ENCODE results near the gene CENPO.

Gene CENPO

DNA sequence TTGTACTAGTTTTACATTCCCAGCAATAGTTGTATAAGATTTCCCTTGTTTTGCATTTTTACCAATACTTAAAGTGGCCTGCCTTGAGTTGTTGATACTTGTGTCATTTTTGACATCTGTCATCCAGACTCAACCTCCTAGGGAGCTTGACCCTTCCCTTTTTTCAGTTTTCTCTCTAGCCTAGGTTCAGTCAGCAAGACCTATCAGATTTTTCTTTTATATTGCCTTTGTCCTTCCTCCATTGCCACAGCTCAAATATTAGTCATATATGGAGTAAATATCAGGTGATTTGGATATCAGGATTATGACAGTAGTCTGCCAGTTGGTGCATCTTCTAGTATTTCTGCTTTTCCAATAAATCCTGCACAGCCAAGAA, 13.4 kb downstream of the CENPO start:
- H3K27ac ChIP-seq, result no peak overlapping the region

DNA sequence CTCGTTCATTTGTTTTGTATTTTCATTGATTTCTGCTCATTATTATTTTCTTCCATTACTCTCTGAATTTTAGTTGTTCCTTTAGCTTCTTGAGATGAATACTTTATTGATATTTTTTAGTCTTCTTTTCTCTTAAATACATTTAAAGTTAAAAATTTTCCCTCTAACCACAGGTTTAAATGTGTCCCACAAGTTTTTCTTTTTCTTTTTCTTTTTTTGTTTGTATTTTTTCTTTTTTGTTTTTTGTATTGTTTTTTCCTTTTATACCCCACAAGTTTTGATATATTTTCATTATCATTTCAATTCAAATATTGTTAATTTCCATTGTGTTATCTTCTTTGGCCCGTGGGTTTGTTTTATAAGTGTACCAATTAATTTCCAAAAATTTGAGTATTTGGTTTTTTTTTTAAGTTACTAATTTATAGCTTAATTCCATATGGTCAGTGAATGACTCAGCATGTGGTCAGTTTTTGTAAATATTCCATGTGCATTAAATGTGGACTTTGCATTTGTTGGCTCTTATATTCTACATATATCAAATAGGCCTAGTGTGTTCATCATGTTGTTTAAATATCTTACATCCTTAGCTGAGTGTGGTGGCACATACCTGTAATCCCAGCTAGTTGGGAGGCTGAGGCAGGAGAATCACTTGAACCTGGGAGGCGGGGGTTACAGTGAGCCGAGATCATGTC, 16.2 kb downstream of the CENPO start:
- DNase-seq, result no peak
- Histone ChIP-seq H3K27me3 (ENCODE audit: insufficient read depth, low read depth, severe bottlenecking) (no peaks in the 10 kb centered on the region), H3K4me3 (ENCODE audit: low read depth, low read length) (no peak overlapping the region), H3K27ac (no peak overlapping the region), H3K36me3 (peaks cover 54% of the 10 kb centered on the region), H3K9me3 (ENCODE audit: severe bottlenecking) (peaks cover 6% of the 10 kb centered on the region)
- TF ChIP-seq, protein P1, sequence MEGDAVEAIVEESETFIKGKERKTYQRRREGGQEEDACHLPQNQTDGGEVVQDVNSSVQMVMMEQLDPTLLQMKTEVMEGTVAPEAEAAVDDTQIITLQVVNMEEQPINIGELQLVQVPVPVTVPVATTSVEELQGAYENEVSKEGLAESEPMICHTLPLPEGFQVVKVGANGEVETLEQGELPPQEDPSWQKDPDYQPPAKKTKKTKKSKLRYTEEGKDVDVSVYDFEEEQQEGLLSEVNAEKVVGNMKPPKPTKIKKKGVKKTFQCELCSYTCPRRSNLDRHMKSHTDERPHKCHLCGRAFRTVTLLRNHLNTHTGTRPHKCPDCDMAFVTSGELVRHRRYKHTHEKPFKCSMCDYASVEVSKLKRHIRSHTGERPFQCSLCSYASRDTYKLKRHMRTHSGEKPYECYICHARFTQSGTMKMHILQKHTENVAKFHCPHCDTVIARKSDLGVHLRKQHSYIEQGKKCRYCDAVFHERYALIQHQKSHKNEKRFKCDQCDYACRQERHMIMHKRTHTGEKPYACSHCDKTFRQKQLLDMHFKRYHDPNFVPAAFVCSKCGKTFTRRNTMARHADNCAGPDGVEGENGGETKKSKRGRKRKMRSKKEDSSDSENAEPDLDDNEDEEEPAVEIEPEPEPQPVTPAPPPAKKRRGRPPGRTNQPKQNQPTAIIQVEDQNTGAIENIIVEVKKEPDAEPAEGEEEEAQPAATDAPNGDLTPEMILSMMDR (IDR thresholded peaks at IDR 0.05; ENCODE audit: low read depth, low read length), result no peak

More for the DNA sequence above, 13.4 kb downstream of the CENPO start:
- H3K4me3 ChIP-seq (ENCODE audit: low read depth, low read length), result no peak overlapping the region
- peaks cover 40% of the 10 kb centered on the region for H3K36me3 ChIP-seq
- TF ChIP-seq, protein P1 (IDR thresholded peaks at IDR 0.05; ENCODE audit: low read depth, low read length), result no peak
- H3K27me3 ChIP-seq (ENCODE audit: insufficient read depth, low read depth, severe bottlenecking), result no peaks in the 10 kb centered on the region
- DNase-seq, result no peak
- H3K9me3 ChIP-seq (ENCODE audit: severe bottlenecking), result peaks cover 6% of the 10 kb centered on the region

DNA sequence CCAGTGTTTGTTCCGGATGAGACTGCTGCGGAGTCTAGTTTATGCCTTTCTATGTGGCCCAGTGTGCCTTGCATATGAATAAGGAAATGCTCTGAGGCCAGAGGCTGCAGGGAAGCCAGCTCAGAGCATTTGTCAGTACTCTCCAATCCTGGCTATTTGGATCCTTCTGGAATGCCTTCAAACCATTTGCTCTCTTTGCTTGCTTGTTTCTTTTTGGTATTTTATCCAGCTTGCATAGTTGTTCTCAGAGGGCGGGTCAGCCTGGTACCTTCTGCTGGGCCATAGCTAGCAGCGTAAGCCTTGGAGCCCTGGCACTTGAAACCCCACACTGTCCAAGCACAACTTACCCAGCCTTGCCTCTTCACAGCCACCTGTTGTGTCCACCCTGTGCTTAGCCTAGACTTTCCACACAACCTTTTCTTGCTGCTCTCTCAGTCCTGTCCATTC, 20.5 kb downstream of the CENPO start:
- TF ChIP-seq, protein P1 (IDR thresholded peaks at IDR 0.05; ENCODE audit: low read depth, low read length), result no peak
- H3K4me3 ChIP-seq (ENCODE audit: low read depth, low read length), result no peak overlapping the region
- no peak for DNase-seq
- H3K9me3 ChIP-seq (ENCODE audit: severe bottlenecking), result no peaks in the 10 kb centered on the region
- H3K27me3 ChIP-seq (ENCODE audit: insufficient read depth, low read depth, severe bottlenecking), result no peaks in the 10 kb centered on the region
- H3K36me3 ChIP-seq, result peaks cover 62% of the 10 kb centered on the region
- H3K27ac ChIP-seq, result no peak overlapping the region

DNA sequence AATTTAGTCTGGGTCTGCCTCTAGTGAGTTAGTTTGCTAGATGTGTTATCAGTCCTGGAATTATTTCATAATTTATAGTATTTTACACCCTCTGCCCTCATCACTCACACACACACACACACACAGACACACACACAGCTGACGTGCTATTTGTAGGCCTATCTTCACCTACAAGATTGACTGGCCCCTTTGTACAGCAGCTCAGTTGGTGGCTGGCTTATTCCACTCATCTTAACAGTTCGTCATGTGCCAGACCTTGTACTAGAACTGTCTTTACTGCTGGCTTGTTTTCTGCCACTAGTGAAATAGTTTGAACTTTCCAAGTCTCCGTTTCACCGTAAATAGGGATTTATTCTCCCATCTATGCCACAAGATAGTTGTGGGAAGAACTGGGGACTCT, 21.3 kb downstream of the CENPO start:
- Histone ChIP-seq H3K4me3 (ENCODE audit: low read depth, low read length) (no peak overlapping the region), H3K9me3 (ENCODE audit: severe bottlenecking) (no peaks in the 10 kb centered on the region), H3K36me3 (peaks cover 70% of the 10 kb centered on the region), H3K27me3 (ENCODE audit: insufficient read depth, low read depth, severe bottlenecking) (no peaks in the 10 kb centered on the region), H3K27ac (no peak overlapping the region)
- no peak for DNase-seq
- TF ChIP-seq, protein P1 (IDR thresholded peaks at IDR 0.05; ENCODE audit: low read depth, low read length), result no peak

DNA sequence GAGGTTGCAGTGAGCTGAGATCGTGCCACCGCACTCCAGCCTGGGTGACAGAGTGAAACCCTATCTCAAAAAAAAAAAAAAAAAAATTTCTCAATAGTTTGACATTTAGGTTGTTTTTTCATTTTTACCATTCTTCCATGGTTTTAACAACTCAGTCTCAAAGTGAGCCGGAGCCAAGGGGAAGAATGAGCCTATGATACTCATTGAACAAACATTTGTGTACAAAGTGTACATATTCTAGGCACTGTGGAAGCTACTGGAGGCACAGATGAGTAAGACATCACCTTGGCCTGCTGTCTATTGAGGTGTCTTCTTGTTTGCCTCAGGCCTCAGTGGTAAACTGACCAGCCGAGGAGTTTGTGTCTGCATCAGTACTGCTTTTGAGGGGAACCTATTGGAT, 21.9 kb downstream of the CENPO start:
- Histone ChIP-seq H3K27ac (no peak overlapping the region), H3K36me3 (peaks cover 75% of the 10 kb centered on the region), H3K9me3 (ENCODE audit: severe bottlenecking) (no peaks in the 10 kb centered on the region), H3K27me3 (ENCODE audit: insufficient read depth, low read depth, severe bottlenecking) (no peaks in the 10 kb centered on the region), H3K4me3 (ENCODE audit: low read depth, low read length) (no peak overlapping the region)
- TF ChIP-seq, protein P1 (IDR thresholded peaks at IDR 0.05; ENCODE audit: low read depth, low read length), result no peak
- no peak for DNase-seq

DNA sequence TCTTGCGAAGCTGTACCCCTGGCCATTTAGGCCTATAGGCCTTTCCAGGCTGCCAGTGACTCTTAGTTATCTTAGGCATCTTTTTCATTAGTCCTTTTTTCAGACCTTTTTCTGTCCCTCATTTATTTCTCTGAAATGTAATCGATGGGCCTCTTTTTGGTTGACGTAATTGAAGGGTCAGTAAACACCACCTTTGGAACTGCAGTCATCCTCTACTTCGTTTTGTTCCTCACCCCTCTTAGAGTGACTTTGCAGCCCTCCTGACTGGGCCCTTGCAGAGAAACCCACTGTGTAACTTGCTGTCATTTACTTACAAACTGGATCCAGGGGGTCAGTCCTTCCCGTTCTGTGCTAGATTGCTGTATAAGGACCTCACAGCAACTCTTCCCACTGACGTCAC, 23.2 kb downstream of the CENPO start:
- Histone ChIP-seq H3K36me3 (peaks cover 85% of the 10 kb centered on the region), H3K4me3 (ENCODE audit: low read depth, low read length) (no peak overlapping the region), H3K27ac (no peak overlapping the region), H3K27me3 (ENCODE audit: insufficient read depth, low read depth, severe bottlenecking) (no peaks in the 10 kb centered on the region), H3K9me3 (ENCODE audit: severe bottlenecking) (no peaks in the 10 kb centered on the region)
- TF ChIP-seq, protein P1 (IDR thresholded peaks at IDR 0.05; ENCODE audit: low read depth, low read length), result no peak
- no peak for DNase-seq

Data from WERI-Rb-1 (cell line).